HG02678 (cell line): ENCODE data around the gene BNIP5.

Experiments
- ATAC-seq: cut with Tn5 transposase; IDR thresholded peaks from one replicate; pipeline ENCODE4 v1.9.1; 2021; ENCODE audit warnings: mild to moderate bottlenecking, moderate library complexity; ENCODE audit not compliant: unreplicated experiment

BNIP5 gene

DNA sequence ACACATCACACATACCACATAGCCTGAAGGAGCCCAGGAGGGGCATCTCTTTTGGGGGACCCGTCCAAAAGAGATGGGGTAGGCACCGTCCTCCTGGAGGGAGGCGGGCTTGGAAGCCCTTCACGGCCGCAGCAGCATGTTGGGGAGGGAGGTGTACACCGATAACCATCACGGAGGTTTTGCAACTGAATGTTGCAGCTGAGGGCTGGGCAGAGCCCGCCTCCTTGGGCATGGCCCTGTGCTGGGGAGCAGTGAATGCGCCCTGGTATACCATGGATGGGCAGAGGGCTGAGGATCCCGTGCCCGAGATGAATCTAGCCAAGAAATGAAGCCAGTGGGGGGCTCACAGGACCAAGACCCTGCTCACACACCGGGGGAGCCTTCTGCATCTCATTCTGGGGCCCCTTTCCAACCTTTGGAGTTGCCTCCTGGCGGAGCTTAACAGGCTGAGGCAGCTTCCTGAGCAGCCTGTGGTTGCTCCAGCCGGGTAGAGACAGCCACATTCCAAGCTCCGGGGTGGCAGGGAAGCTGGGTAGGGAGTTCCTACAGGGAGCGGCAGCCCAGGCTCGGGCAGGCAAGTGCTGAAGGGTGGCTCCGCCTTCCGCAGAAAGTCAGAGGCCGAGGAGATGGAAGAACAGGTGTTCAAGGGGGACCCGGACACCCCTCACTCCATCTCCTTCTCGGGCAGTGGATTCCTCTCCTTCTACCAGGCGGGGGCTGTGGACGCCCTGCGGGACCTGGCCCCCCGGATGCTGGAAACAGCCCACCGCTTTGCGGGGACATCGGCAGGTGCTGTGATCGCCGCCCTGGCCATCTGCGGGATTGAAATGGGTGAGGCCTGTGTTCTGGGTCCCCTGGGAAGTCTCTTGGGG is 66.6 kb downstream of the BNIP5 start, which contains the start of gene PNPLA1:
Gene PNPLA1, plus strand, starts transcription at position 227 of the 872 bp plus-strand sequence. Its CDS starts 400 bp downstream, at position 627.
- ATAC-seq, result no peak

DNA sequence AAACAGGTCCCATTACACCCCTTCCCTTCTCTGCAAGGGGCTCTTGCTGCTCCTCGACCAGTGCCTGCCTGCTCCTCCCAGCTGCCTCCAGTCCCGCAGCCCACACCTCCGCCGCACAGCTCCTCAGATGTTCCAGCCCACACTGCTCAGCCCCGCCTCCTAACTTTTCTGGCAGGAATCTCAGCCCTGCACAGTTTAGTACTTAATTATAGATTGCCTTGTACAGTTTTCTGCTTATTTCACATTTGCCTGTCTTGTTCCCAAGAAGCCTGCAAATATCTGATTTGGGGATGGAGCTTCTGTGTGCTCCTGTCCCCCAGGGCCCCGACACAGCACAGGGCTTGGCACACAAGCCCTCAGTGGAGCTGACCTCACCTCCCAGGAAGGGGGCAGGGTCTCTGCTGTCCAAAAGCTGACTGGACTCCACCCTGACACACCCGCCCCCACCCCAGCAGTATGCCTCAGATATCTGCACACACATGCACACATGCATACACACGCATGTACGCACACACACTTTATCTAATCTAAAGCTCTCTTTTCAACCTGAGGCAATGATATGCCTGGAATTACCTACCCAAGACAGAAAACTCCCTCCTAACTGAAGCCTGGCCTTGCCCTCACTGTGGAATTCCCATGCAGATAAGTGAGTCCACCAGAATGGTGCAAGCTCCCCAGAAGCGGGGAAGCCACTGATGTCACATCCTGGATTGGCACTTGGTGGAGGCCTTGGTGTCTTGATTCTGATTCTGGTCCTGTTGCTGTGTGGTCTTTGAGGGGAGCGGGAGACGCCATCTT is 68.0 kb downstream of the BNIP5 start:
- ATAC-seq, result no peak

DNA sequence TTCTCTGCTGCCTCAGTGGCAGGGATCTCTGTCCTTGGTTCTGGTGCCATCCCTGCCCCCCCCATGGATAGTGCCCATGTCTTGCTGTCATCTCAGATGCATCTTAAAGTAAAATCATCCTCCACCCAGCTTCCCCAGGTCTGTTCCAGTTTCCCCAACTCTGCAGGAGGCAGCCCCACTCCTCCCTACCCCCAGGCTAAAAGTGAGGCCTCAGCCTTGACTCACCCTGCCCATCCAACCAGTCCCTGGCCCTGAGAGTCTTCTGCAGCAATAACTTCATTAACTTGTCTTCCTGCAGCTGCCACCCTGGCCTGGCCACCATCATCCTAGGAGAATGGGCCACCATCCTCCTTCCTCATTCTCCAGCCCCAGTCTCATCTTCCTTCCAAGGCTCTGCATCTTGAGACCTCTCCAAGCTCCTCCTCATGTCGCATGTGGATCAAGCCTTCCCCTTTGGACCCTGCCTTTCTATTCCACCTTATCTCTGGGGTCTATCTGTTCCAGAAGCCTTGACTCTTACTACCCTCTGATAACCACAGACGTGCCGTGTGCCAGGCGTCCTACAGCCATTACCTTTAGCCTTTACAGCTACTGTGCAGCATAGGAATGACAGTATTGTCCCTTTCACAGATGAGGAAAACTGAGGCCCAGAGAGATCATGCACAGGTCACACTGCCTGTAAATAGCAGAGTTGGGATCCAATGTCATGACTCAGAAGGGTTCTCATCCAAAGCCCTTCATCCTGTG is 68.8 kb downstream of the BNIP5 start:
- no peak for ATAC-seq

DNA sequence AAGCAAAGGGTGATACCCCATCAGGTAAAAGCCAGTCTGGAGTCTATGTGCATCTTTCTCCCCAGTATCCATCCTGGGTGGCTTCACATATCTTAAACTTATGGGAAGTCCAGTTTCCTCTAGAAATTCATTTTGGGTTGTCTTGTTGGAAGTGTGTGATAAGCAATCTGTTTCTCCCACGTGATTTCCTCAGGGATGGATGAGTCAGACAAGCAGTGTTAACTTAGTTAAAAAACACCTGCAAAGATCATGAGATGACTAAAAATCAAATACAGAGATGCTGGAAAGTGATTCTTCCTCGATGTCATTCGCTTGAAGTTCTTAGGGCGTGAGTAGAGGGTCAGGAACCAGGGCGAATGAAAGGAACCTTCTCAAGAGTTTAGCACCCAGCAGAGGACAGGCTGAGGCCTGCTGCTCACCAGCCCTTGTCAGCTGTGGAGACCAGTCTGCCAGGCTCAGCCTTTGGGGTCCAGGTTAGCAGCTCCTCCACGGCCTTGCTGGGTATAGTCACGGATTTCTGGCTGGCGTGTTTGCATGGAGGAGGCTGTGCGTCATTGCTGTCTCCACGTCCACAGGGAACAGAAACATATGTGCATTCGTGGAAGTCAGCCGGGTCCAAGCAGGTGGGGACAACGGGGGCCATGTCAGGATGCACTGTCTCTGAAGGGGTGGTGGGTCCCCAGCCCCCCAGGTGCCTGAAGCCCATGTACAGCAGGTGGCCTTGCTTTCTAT is 69.6 kb downstream of the BNIP5 start:
- ATAC-seq, result no peak
